NT2/D1 (cell line): ENCODE results near the gene ADGRD1.

Source experiments
- DNase-seq: peaks from one replicate; pipeline ENCODE4 v3.0.0-alpha.2; 2011; ENCODE audit warnings: low read depth, low spot score
- H3K27me3 ChIP-seq: 2 replicates; pipeline ENCODE4 v1.6.0; 2011; ENCODE audit warnings: mild to moderate bottlenecking; ENCODE audit not compliant: insufficient read length, insufficient read depth
- H3K36me3 ChIP-seq: 2 replicates; pipeline ENCODE4 v1.6.1; 2011; ENCODE audit warnings: mild to moderate bottlenecking, low read length, mixed read lengths; ENCODE audit not compliant: insufficient read depth, insufficient read length
- H3K4me1 ChIP-seq: 2 replicates; pipeline ENCODE4 v1.5.1; 2011; ENCODE audit not compliant: insufficient read depth, insufficient read length
- H3K4me3 ChIP-seq: 2 replicates; pipeline ENCODE4 v1.5.1; 2011; ENCODE audit warnings: low read depth; ENCODE audit not compliant: insufficient read length
- H3K9ac ChIP-seq: 2 replicates; pipeline ENCODE4 v1.6.0; 2011; ENCODE audit warnings: low read depth; ENCODE audit not compliant: insufficient read length
- H3K9me3 ChIP-seq: 2 replicates; pipeline ENCODE4 v1.5.1; 2011; ENCODE audit warnings: mild to moderate bottlenecking, low read length; ENCODE audit not compliant: insufficient read depth
- SUZ12 ChIP-seq: IDR thresholded peaks from 2 replicates; pipeline ENCODE4 v1.6.1; 2011; ENCODE audit not compliant: insufficient read length, insufficient read depth; ENCODE audit errors: extremely low read depth
- YY1 ChIP-seq: IDR thresholded peaks from 2 replicates; pipeline ENCODE4 v1.6.1; 2011; ENCODE audit not compliant: insufficient read length, insufficient read depth
- ZNF274 ChIP-seq: IDR thresholded peaks from 2 replicates; pipeline ENCODE4 v1.6.1; 2011; ENCODE audit warnings: mild to moderate bottlenecking, low read depth, low read length

The ADGRD1 gene

DNA sequence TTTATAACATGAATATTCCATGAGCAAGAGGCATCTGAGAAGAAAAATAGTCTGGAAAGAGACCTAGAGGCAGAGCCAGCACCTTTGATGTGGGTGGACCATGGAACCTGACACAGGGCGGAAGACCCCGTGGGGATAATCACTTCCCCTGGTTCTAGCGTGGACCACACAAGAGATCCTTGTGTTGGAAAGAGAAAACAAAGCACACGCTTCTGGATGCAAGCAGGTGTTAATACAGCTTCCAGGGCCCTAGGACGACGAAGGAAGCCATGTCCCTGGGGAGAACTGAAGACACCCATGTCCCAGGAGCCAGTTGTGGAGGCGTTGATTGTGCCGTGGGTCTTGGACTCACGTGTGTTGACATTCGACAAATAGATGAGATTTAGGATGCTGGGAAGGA is 102.9 kb downstream of the ADGRD1 start:
- no peak for DNase-seq
- H3K4me1 ChIP-seq = no peaks in the 10 kb centered on the region
- H3K4me3 ChIP-seq = no peak overlapping the region
- no peaks in the 10 kb centered on the region for H3K9me3 ChIP-seq
- no peaks in the 10 kb centered on the region for H3K36me3 ChIP-seq
- H3K9ac ChIP-seq = no peak overlapping the region
- H3K27me3 ChIP-seq = no peaks in the 10 kb centered on the region
- no peak for TF ChIP-seq YY1
- no peak for TF ChIP-seq SUZ12
- TF ChIP-seq ZNF274 = no peak

DNA sequence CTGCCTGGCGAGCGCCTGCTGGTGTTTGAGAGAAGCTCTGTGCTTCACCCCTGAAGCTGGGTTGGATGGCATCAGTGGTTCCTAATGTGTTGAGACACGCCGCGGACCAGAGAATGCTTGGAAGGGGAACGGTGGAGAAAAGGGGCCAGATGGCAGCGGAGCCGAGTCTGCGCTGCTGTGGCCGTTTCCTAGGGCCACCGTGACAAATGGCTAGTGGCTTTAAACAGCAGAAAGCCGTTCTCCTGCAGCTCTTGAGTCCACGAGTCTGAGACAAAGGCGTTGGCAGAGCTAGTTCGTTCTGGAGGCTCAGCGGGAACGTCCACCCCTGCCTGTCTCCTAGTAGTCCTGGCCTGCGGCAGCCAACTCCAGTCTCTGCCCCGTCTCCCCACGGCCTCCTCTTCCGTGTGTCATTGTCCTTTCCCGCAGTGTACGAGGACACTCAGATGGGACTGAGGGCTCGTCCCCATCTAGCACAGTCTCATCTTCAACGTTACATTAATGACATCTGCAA is 103.6 kb downstream of the ADGRD1 start:
- TF ChIP-seq ZNF274 (no peak), YY1 (no peak), SUZ12 (no peak)
- no peaks in the 10 kb centered on the region for H3K4me1 ChIP-seq
- H3K27me3 ChIP-seq = no peaks in the 10 kb centered on the region
- no peak overlapping the region for H3K9ac ChIP-seq
- no peak for DNase-seq
- no peaks in the 10 kb centered on the region for H3K36me3 ChIP-seq
- no peak overlapping the region for H3K4me3 ChIP-seq
- H3K9me3 ChIP-seq = no peaks in the 10 kb centered on the region

DNA sequence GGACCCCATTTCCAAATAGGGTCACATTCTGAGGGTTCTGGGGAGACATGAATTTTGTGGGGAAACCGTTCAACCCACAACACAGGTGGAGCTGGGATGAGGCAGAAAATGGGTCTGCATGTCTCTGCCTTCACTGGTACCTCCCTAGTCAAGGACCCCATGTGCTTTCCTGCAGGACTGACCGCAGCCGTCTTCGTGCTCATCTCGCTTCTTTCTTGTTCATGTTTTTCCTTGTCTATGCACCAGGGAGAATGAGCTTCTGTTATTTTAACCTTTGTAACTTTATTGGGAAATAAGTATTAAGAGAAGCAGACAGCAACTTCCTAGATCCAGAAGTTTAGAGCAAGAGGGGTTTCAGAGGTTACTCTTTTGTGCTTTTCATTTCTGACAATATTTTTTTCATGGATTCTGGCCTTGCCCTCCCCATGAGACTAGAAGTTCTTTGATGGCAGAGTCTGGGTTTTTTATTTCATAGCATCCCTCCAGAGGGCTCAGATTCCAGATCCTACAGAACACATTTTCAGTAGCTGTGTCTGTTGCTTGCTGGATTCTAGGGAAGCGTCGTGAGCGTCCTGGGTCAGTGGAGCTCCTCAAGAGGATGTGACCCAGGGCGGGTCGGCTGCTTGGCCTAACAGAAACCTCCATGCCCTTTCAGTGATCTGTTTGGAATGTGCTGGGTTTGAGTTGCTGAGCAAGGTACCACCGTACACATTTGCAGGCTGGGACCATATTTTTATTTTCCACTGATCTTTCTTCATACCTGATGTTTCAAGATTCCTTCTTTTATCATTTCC is 104.2 kb downstream of the ADGRD1 start:
- no peak overlapping the region for H3K4me3 ChIP-seq
- H3K27me3 ChIP-seq = no peaks in the 10 kb centered on the region
- no peak for DNase-seq
- H3K9ac ChIP-seq = no peak overlapping the region
- H3K4me1 ChIP-seq = no peaks in the 10 kb centered on the region
- no peaks in the 10 kb centered on the region for H3K9me3 ChIP-seq
- H3K36me3 ChIP-seq = no peaks in the 10 kb centered on the region
- no peak for TF ChIP-seq ZNF274
- TF ChIP-seq SUZ12 = no peak
- TF ChIP-seq YY1 = no peak

DNA sequence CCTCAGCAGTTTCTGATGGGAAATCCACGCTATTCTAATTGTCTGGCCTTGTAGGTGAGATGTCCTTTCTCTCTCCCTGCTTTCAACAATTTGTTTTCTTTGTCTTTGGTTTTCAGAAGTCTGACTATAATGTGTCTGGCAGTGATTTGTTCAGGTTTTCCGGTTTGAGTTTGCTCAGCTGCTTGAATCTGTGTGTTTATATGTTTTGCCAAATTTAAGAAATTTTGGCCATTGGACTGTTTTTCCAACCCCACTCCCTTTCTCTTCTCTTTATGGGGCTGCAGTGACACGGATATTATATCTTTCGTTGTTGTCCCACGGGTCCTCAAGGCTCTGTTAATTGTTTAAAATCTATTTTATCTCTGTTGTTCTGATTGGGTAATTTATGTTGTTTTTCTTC is 105.0 kb downstream of the ADGRD1 start:
- DNase-seq = no peak
- no peaks in the 10 kb centered on the region for H3K4me1 ChIP-seq
- H3K9ac ChIP-seq = no peak overlapping the region
- H3K36me3 ChIP-seq = no peaks in the 10 kb centered on the region
- TF ChIP-seq SUZ12 = no peak
- no peak for TF ChIP-seq YY1
- no peak for TF ChIP-seq ZNF274
- H3K4me3 ChIP-seq = no peak overlapping the region
- H3K27me3 ChIP-seq = no peaks in the 10 kb centered on the region
- H3K9me3 ChIP-seq = no peaks in the 10 kb centered on the region

DNA sequence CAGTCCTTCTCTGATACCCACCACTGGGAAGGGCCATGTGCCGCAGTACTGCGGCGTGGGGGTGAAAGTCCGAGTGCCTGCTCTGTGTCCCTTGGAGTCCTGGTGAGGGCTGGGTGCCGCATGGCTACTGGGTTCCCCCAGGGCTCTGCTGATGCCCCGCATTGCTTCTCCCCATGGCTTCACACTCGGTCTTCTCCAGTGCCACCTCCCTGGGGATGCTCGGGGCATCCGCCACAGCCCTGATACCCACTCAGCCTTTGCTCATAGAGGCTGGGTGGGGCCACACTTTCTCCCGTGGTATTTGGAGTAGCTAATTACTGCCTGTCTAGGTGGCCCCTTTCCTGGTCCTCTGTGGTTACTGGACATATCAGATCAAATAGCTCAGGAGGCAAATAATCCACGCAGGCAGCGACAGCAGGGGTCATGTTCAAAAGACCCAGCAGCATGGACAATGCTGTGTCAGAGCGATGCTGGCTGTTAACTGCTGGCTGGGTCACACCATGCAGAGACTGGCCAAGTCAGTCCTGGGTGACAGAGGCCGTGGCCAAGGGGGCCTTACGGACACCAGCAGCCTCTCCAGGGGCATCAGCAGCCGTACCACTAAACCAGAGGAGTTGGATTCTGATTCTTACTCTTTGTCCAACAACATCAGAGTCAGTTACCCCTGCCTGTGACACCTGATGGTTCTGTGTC is 106.5 kb downstream of the ADGRD1 start:
- Histone ChIP-seq H3K36me3 (no peaks in the 10 kb centered on the region), H3K9ac (no peak overlapping the region), H3K4me1 (no peaks in the 10 kb centered on the region), H3K27me3 (no peaks in the 10 kb centered on the region), H3K9me3 (no peaks in the 10 kb centered on the region), H3K4me3 (no peak overlapping the region)
- DNase-seq = no peak
- TF ChIP-seq ZNF274 (no peak), SUZ12 (no peak), YY1 (no peak)

DNA sequence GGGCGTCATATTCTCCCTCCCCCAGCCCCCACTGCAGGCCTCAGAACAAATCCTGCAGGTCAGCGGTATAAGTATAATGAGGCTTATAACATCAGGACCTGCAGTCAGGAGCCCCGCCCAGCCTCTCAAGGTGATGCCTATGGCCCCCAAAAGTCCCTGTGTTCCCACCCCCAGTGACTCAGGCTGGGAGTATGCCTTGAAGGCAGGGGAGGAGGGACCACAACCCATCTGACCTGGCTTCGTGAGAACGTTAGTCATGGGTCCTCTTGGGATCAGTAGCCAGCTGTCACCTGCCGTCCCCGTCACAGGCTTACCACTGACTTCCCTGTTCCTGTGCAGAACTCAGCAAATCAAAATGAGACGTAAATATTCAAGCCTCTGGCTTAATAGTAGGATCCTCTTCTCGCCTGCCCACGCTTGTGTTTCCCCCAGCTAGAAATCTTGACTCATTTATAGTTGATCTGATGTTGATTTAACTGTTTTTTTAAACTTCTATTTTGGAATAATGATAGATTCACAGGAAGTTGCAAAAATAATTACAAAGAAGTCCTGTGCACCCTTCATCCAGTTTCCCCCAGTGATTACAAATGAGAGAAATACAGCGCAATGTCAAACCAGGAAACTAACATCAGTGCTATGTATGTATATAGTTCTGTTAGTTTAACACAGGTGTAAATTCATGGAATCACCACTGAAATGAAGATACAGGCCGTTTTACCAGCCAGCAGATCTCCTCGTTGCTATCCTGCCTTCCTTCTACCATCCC is 107.5 kb downstream of the ADGRD1 start:
- Histone ChIP-seq H3K36me3 (no peaks in the 10 kb centered on the region), H3K27me3 (no peaks in the 10 kb centered on the region), H3K4me3 (no peak overlapping the region), H3K9me3 (no peaks in the 10 kb centered on the region), H3K9ac (no peak overlapping the region), H3K4me1 (no peaks in the 10 kb centered on the region)
- no peak for DNase-seq
- TF ChIP-seq SUZ12 (no peak), YY1 (no peak), ZNF274 (no peak)
